Stimulated activated CD8-positive, alpha-beta memory T cell treated with anti-CD3 and anti-CD28 coated beads, Interleukin-4, amount 100 ng/mL, for 24 hours (primary cell): ENCODE results near the gene CELA1.
"Not testable (repeated sequence)": the region's sequence is repeated elsewhere in the genome, so short reads cannot be mapped to it uniquely, and the experiment has no call there.

Experiments
- DNase-seq: peaks from one replicate; pipeline ENCODE4 v3.0.0-alpha.2; 2020; ENCODE audit warnings: low read depth

CELA1 gene

GRCh38 chr12:51311389-51311788, 35.1 kb downstream of the CELA1 start:
- no peak for DNase-seq

GRCh38 chr12:51307655-51308593, 38.6 kb downstream of the CELA1 start:
- no peak for DNase-seq

DNA sequence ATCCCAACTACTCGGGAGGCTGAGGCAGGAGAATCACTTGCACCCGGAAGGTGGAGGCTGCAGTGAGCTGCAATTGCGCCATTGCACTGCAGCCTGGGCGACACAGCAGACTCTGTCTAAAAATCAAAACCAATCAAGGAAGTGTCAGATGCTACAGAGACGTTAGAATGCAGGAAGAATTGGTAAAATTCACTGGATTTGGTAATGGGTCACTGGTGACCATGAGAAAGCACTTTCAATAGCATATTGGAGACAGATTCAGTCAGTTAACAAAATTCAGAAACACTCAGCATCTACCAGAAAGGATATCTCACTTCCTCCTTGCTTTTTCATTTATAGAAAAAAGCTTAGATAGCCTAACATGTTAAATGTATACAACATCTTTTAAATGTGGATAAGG, 40.0 kb downstream of the CELA1 start:
- DNase-seq = no peak

DNA sequence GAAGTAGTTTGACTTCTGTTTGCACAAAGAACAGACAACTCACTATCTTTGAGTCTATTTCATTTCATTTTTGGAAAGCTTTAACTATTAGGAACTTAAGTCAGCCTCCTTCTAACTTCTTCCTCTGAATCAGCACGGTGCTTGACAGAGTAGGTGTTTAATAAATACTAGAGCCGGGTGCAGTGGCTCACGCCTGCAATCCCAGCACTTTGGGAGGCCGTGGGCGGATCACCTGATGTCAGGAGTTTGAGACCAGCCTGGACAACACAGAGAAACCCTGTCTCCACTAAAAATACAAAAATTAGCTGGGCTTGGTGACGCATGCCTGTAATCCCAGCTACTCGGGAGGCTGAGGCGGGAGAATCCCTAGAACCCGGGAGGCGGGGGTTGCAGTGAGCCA, 45.7 kb downstream of the CELA1 start:
- DNase-seq = not testable (repeated sequence)

GRCh38 chr12:51295651-51296050, 50.8 kb downstream of the CELA1 start:
- no peak for DNase-seq

GRCh38 chr12:51294097-51294496, 52.4 kb downstream of the CELA1 start:
- DNase-seq = not testable (repeated sequence)

DNA sequence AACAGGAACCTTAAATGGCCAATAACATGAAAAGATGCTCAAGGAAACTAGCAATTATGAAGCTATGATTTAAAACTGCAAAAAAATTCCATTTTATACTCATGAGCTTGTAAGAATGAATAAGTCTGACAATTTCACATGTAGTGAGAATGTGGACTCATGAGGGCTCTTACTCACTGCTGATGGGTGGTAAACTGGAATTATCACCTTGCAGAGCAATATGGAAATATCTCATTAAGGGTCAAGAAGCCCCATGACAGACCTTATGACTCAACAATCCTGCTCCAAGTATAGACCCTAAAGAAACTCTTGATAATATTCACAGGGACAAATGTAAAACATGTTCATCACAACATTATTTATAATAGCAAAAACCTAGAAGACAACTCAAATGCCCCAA, 52.8 kb downstream of the CELA1 start:
- DNase-seq = no peak

GRCh38 chr12:51291603-51292513, 54.6 kb downstream of the CELA1 start:
- DNase-seq = not testable (repeated sequence)

DNA sequence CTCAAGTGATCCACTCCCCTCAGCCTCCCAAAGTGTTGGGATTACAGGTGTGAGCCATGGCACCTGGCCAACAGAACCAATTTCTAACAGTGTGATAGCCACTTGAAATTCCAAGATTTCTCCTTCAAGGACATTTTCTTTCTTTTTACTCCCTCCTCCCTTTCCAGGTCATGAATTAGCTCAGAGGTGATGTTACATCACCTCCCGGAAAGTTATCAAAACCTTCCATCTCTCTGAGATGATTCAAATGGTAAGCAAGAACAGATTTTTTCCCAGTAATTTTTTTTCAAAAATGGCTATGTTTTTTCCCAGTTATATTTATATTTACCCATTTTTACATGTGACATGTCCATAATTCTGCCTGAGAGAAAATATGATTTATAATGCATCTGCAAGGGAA, 60.6 kb downstream of the CELA1 start:
- DNase-seq = no peak

GRCh38 chr12:51281202-51281924, 65.1 kb downstream of the CELA1 start:
- no peak for DNase-seq
